SK-N-SH (cell line): Measurements from ENCODE around the gene PHACTR3. TPM values are rescaled to one million over a fixed set of nuclear protein-coding genes. Genes with fewer than 3 reads are reported as not detected.

ENCODE experiments used
- CTCF ChIA-PET: fragments of 300-600, 350-600 bp; formaldehyde crosslinking; extraction: SDS; loops from one replicate; lab custom pipeline; 2021; lab: Yijun Ruan, JAX
- POLR2A ChIA-PET: fragments of 350-600 bp; sonication (Branson Sonifier 250); formaldehyde crosslinking; extraction: SDS; loops from one replicate; lab custom pipeline; 2020; ENCODE audit warnings: antibody characterized with exemption, inconsistent platforms; lab: Yijun Ruan, JAX
- DNase-seq: peaks from one replicate; pipeline ENCODE4 v3.0.0; 2012
- H2AFZ ChIP-seq: fragments of 200-600 bp; sonication (generic); 2 replicates; pipeline ENCODE4 v1.8.1; 2016; ENCODE audit warnings: antibody characterized with exemption, mild to moderate bottlenecking, low read depth
- H3F3A ChIP-seq: fragments of 200-600 bp; sonication (generic); replicated peaks from 2 replicates; pipeline ENCODE3; 2016; ENCODE audit warnings: antibody characterized with exemption, mild to moderate bottlenecking; ENCODE audit not compliant: insufficient read depth
- H3K27ac ChIP-seq, 2 experiments: fragments of 200-500 bp in 1 of 2; fragments of 200-600 bp in 1 of 2; sonication (Bioruptor generic) in 1 of 2; sonication (generic), shearing (Covaris generic) in 1 of 2; 2 replicates each; pipeline versions ENCODE4 v1.5.1 to v1.6.1; 2014 to 2016; ENCODE audit warnings: low read depth in 2 of 2, inconsistent platforms in 1 of 2, low read length in 1 of 2, mild to moderate bottlenecking in 1 of 2, mixed read lengths in 1 of 2
- H3K27me3 ChIP-seq: fragments of 200-600 bp; sonication (generic), shearing (Covaris generic); 2 replicates; pipeline ENCODE4 v1.6.1; 2016; ENCODE audit warnings: mixed run types; ENCODE audit not compliant: insufficient read depth
- H3K36me3 ChIP-seq, 2 experiments: fragments of 200-500 bp in 1 of 2; fragments of 200-600 bp in 1 of 2; sonication (Bioruptor generic) in 1 of 2; sonication (generic) in 1 of 2; replicated peaks in 1 of 2; 2 replicates each; pipeline versions ENCODE3 to v1.5.1; 2014 to 2016; ENCODE audit warnings: low read length in 1 of 2, mild to moderate bottlenecking in 1 of 2; ENCODE audit not compliant: insufficient read depth in 2 of 2, control insufficient read depth in 1 of 2
- H3K4me1 ChIP-seq, 2 experiments: fragments of 200-500 bp in 1 of 2; fragments of 200-600 bp in 1 of 2; sonication (Bioruptor generic) in 1 of 2; sonication (generic), shearing (Covaris generic) in 1 of 2; 2 replicates each; pipeline versions ENCODE4 v1.5.1 to v1.6.1; 2014 to 2016; ENCODE audit warnings: low read depth in 1 of 2, low read length in 1 of 2, mixed run types in 1 of 2; ENCODE audit not compliant: insufficient read depth in 2 of 2, control insufficient read depth in 1 of 2
- H3K4me2 ChIP-seq: fragments of 200-600 bp; sonication (generic), shearing (Covaris generic); 2 replicates; pipeline ENCODE4 v1.6.1; 2017; ENCODE audit warnings: mixed run types
- H3K4me3 ChIP-seq, 2 experiments: fragments of 200-500 bp in 1 of 2; fragments of 200-600 bp in 1 of 2; sonication (Bioruptor generic) in 1 of 2; sonication (generic), shearing (Covaris generic) in 1 of 2; 2 replicates each; pipeline versions ENCODE4 v1.5.1 to v1.8.1; 2014 to 2016; ENCODE audit warnings: low read depth in 2 of 2, inconsistent platforms in 1 of 2, low read length in 1 of 2, mild to moderate bottlenecking in 1 of 2, mixed read lengths in 1 of 2, moderate library complexity in 1 of 2
- H3K79me2 ChIP-seq: fragments of 200-600 bp; sonication (generic); 2 replicates; pipeline ENCODE4 v1.8.1; 2017; ENCODE audit warnings: mild to moderate bottlenecking; ENCODE audit not compliant: insufficient read depth
- H3K9ac ChIP-seq: fragments of 200-600 bp; sonication (generic); 2 replicates; pipeline ENCODE4 v1.6.1; 2017; ENCODE audit warnings: mixed run types
- H3K9me2 ChIP-seq: fragments of 200-600 bp; sonication (generic); 2 replicates; pipeline ENCODE4 v1.6.1; 2017; ENCODE audit warnings: mixed run types
- H3K9me3 ChIP-seq: fragments of 200-600 bp; sonication (generic); 2 replicates; pipeline ENCODE4 v1.6.1; 2017; ENCODE audit warnings: mixed run types, mild to moderate bottlenecking, moderate library complexity
- H4K20me1 ChIP-seq: fragments of 200-600 bp; sonication (generic); 2 replicates; pipeline ENCODE4 v1.6.1; 2017; ENCODE audit warnings: mild to moderate bottlenecking, mixed run types; ENCODE audit not compliant: insufficient read depth
- CTCF ChIP-seq: fragments of 200-600 bp; sonication (generic); IDR thresholded peaks from 2 replicates; pipeline ENCODE4 v1.6.1; 2017; ENCODE audit warnings: antibody characterized with exemption, mild to moderate bottlenecking, moderate library complexity
- EZH2phosphoT487 ChIP-seq: fragments of 200-600 bp; sonication (generic); IDR thresholded peaks from 2 replicates; pipeline ENCODE4 v1.6.1; 2017; ENCODE audit warnings: low read depth, mixed run types, mild to moderate bottlenecking, antibody characterized with exemption, moderate library complexity, borderline replicate concordance
- FOSL2 ChIP-seq: IDR thresholded peaks from 2 replicates; pipeline ENCODE4 v1.4.0; 2012; ENCODE audit warnings: low read depth, mild to moderate bottlenecking, moderate library complexity, borderline replicate concordance
- FOXJ3 ChIP-seq: sonication (generic); formaldehyde crosslinking; IDR thresholded peaks from 2 replicates; pipeline ENCODE4 v1.5.1; 2020; ENCODE audit warnings: mild to moderate bottlenecking, missing genetic modification reagents
- GATA2 ChIP-seq: sonication (generic); formaldehyde crosslinking; IDR thresholded peaks from 2 replicates; pipeline ENCODE4 v1.5.0; 2020; ENCODE audit warnings: mild to moderate bottlenecking, missing genetic modification reagents
- MEF2A ChIP-seq: IDR thresholded peaks from 2 replicates; pipeline ENCODE4 v1.4.0; 2012; ENCODE audit warnings: low read depth, borderline replicate concordance
- NRF1 ChIP-seq: IDR thresholded peaks from 2 replicates; pipeline ENCODE4 v1.6.1; 2012; ENCODE audit warnings: low read depth, mild to moderate bottlenecking, low read length
- POLR2AphosphoS5 ChIP-seq: IDR thresholded peaks from 2 replicates; pipeline ENCODE4 v1.6.1; 2012; ENCODE audit warnings: low read depth, low read length
- RAD21 ChIP-seq: IDR thresholded peaks from 2 replicates; pipeline ENCODE4 v1.6.1; 2012; ENCODE audit warnings: mild to moderate bottlenecking, low read length
- RFX5 ChIP-seq: IDR thresholded peaks from 2 replicates; pipeline ENCODE4 v1.6.1; 2012; ENCODE audit warnings: mild to moderate bottlenecking, improper control_type of control experiment, low read length
- RXRA ChIP-seq: IDR thresholded peaks from 2 replicates; pipeline ENCODE4 v1.4.0; 2012; ENCODE audit warnings: low read depth, mild to moderate bottlenecking, borderline replicate concordance
- TAF1 ChIP-seq: IDR thresholded peaks from 2 replicates; pipeline ENCODE4 v1.6.1; 2012; ENCODE audit warnings: low read depth, mild to moderate bottlenecking, low read length, moderate library complexity, borderline replicate concordance
- USF2 ChIP-seq: fragments of 150-350 bp; IDR thresholded peaks from 2 replicates; pipeline ENCODE4 v1.6.1; 2017; ENCODE audit warnings: antibody characterized with exemption, low read length, low read depth, borderline replicate concordance
- YY1 ChIP-seq: IDR thresholded peaks from 2 replicates; pipeline ENCODE4 v1.4.0; 2012; ENCODE audit warnings: low read depth, mild to moderate bottlenecking
- ZBTB33 ChIP-seq: IDR thresholded peaks from 2 replicates; pipeline ENCODE4 v1.4.0; 2012; ENCODE audit warnings: low read depth, borderline replicate concordance
- WGBS: methylation state at CpG from one replicate; pipeline ENCODE4 v1.1.6; 2017; ENCODE audit warnings: low lambda C conversion rate; 5-methylcytosine and 5-hydroxymethylcytosine counted together
- polyA plus RNA-seq, 3 experiments: library from polyadenylated mRNA; depleted of rRNA; stranded (reverse); fragments of >200 nt; gene quantifications; 2 replicates each; pipeline ENCODE4 v1.2.3, GENCODE V29; 2012
- TF ChIP-seq, protein P1 (sequence below): fragments of 150-350 bp; IDR thresholded peaks from 2 replicates; pipeline ENCODE4 v1.6.1; 2016; ENCODE audit warnings: mild to moderate bottlenecking, low read depth, low read length
- TF ChIP-seq, protein P2 (sequence below): IDR thresholded peaks from 2 replicates; pipeline ENCODE4 v1.4.0; 2012; ENCODE audit warnings: low read depth, borderline replicate concordance

Gene PHACTR3
- polyA plus RNA-seq, 1 of the 3 experiments (the other 2 are of a cell fraction): 0.10 TPM

DNA sequence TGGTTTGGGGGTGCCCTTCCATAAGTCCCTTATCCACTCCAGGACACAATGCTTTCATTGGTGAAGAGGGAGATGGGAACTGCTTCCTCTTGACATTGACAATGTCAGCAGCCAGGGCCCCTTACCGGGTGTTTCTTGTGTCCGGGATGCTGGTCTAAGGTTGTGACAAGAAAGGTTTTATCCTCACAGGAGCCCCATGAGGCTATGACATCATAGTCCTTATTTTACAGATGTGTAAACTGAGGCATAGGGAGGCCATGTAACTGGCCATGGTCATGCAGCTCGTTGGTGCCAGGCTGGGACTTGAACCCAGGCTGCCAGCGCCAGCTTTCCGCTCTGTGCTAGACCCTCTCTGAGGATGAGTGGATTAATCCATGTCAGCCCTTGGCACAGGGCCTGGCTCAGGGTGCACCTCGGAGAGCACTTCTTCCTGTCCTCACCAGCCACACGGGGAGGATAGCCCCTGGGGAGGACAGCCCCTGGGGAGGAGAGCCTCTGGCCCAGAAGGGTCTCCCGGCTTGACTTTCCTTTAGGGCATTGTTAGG, 171.8 kb downstream of the PHACTR3 start:
- Histone ChIP-seq H3K4me3 (no peak overlapping the region), H3K79me2 (no peaks in the 10 kb centered on the region), H3F3A (no peaks in the 10 kb centered on the region), H2AFZ (no peak overlapping the region), H3K36me3 (no peaks in the 10 kb centered on the region), H3K9ac (no peak overlapping the region), H3K4me2 (no peak overlapping the region), H3K27me3 (no peaks in the 10 kb centered on the region), H3K27ac (no peak overlapping the region), H3K9me3 (no peaks in the 10 kb centered on the region), H3K4me1 (no peaks in the 10 kb centered on the region), H4K20me1 (no peaks in the 10 kb centered on the region), H3K9me2 (no peaks in the 10 kb centered on the region)
- CTCF ChIA-PET: interaction anchor here (2.9 kb wide), 1 partner anchor 74 kb away, joined by 11 read pairs; no protein-coding TSS in a partner anchor
- POLR2A ChIA-PET: no interaction called here
- DNase-seq: no peak
- 37% methylated on average over 5 of the region's 8 CpGs for WGBS
- TF ChIP-seq USF2: no peak
- no peak for TF ChIP-seq FOSL2
- no peak for TF ChIP-seq MEF2A
- TF ChIP-seq RXRA: no peak
- TF ChIP-seq POLR2AphosphoS5: no peak
- TF ChIP-seq, protein P1, sequence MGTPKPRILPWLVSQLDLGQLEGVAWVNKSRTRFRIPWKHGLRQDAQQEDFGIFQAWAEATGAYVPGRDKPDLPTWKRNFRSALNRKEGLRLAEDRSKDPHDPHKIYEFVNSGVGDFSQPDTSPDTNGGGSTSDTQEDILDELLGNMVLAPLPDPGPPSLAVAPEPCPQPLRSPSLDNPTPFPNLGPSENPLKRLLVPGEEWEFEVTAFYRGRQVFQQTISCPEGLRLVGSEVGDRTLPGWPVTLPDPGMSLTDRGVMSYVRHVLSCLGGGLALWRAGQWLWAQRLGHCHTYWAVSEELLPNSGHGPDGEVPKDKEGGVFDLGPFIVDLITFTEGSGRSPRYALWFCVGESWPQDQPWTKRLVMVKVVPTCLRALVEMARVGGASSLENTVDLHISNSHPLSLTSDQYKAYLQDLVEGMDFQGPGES: no peak
- TF ChIP-seq CTCF: no peak
- TF ChIP-seq FOXJ3 (CRISPR knock-in tag): no peak
- TF ChIP-seq YY1: no peak
- TF ChIP-seq NRF1: no peak
- TF ChIP-seq GATA2 (CRISPR knock-in tag): no peak
- no peak for TF ChIP-seq RFX5
- no peak for TF ChIP-seq RAD21
- TF ChIP-seq TAF1: no peak
- TF ChIP-seq EZH2phosphoT487: no peak
- TF ChIP-seq, protein P2, sequence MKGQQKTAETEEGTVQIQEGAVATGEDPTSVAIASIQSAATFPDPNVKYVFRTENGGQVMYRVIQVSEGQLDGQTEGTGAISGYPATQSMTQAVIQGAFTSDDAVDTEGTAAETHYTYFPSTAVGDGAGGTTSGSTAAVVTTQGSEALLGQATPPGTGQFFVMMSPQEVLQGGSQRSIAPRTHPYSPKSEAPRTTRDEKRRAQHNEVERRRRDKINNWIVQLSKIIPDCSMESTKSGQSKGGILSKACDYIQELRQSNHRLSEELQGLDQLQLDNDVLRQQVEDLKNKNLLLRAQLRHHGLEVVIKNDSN: no peak
- TF ChIP-seq ZBTB33: no peak
